Measurements from ENCODE around the gene VGLL4.

The VGLL4 gene

GRCh38 chr3:11564577-11565001, 79.1 kb downstream of the VGLL4 start:
- DNase-seq (ENCODE audit: low read depth in 2 of 2): no peak

GRCh38 chr3:11563865-11564185, 79.9 kb downstream of the VGLL4 start:
- DNase-seq (ENCODE audit: low read depth in 2 of 2): no peak

GRCh38 chr3:11563159-11563864, 80.4 kb downstream of the VGLL4 start:
- DNase-seq (ENCODE audit: low read depth in 2 of 2): no peak

GRCh38 chr3:11562277-11562881, 81.3 kb downstream of the VGLL4 start:
- no peak for DNase-seq (ENCODE audit: low read depth in 2 of 2)

GRCh38 chr3:11560746-11561145, 83.0 kb downstream of the VGLL4 start:
- DNase-seq (ENCODE audit: low read depth in 2 of 2): no peak

GRCh38 chr3:11559816-11560633, 83.7 kb downstream of the VGLL4 start:
- DNase-seq (ENCODE audit: low read depth in 2 of 2): no peak

GRCh38 chr3:11558918-11559815, 84.5 kb downstream of the VGLL4 start:
- DNase-seq (ENCODE audit: low read depth in 2 of 2): no peak

GRCh38 chr3:11558411-11558903, 85.3 kb downstream of the VGLL4 start:
- DNase-seq (ENCODE audit: low read depth in 2 of 2): no peak

GRCh38 chr3:11558002-11558401, 85.7 kb downstream of the VGLL4 start:
- no peak for DNase-seq (ENCODE audit: low read depth in 2 of 2)

GRCh38 chr3:11556851-11557644, 86.7 kb downstream of the VGLL4 start:
- no peak for DNase-seq (ENCODE audit: low read depth in 2 of 2)

GRCh38 chr3:11555881-11556633, 87.7 kb downstream of the VGLL4 start:
- no peak for DNase-seq (ENCODE audit: low read depth in 2 of 2)

- DNase-seq (ENCODE audit: low read depth in 2 of 2): no peak
Observed at GRCh38 chr3:11555211-11555782, 88.4 kb downstream of the VGLL4 start.

- no peak for DNase-seq (ENCODE audit: low read depth in 2 of 2)
Observed at GRCh38 chr3:11554666-11555065, 89.0 kb downstream of the VGLL4 start.

GRCh38 chr3:11554236-11554610, 89.5 kb downstream of the VGLL4 start:
- DNase-seq (ENCODE audit: low read depth in 2 of 2): no peak

- DNase-seq (ENCODE audit: low read depth in 2 of 2): no peak
Observed at GRCh38 chr3:11553436-11554235, 90.1 kb downstream of the VGLL4 start.

GRCh38 chr3:11552289-11553264, 91.1 kb downstream of the VGLL4 start:
- DNase-seq (ENCODE audit: low read depth in 2 of 2): no peak

- DNase-seq (ENCODE audit: low read depth in 2 of 2): no peak
Observed at GRCh38 chr3:11551036-11551435, 92.7 kb downstream of the VGLL4 start.

Measured in stimulated activated CD8-positive, alpha-beta memory T cell treated with anti-CD3 and anti-CD28 coated beads, Interleukin-2, amount 100 ng/mL, for 1 hour (primary cell).